Measurements from ENCODE around the gene EPB41L3. TPM values are rescaled to one million over a fixed set of nuclear protein-coding genes. Genes with fewer than 3 reads are reported as not detected.

EPB41L3 gene
- total RNA-seq, result 10 to 100 TPM; 79.7 to 98.7 TPM
- polyA plus RNA-seq (ENCODE audit: insufficient read length in 6 of 6), result 10 to 100 TPM; 30.0 to 45.8 (median 41.3) TPM
- long read RNA-seq, donor 1, result 0 reads
- long read RNA-seq, donor 2, partial matches to known transcripts, result 40 of 41 reads
- long read RNA-seq, donor 2, other reads (novel, unspliced or antisense), result 0 of 41 reads
- long read RNA-seq, donor 3, partial matches to known transcripts, result 0 of 4 reads
- long read RNA-seq, donor 3, other reads (novel, unspliced or antisense), result 0 of 4 reads
- long read RNA-seq, donor 4, partial matches to known transcripts, result 1 of 3 reads
- long read RNA-seq, donor 4, other reads (novel, unspliced or antisense), result 2 of 3 reads
- long read RNA-seq, donor 5, result 0 reads
- long read RNA-seq, donor 6, partial matches to known transcripts, result 0 of 1 reads
- long read RNA-seq, donor 6, other reads (novel, unspliced or antisense), result 0 of 1 reads
- long read RNA-seq, donor 7, result 0 reads
- long read RNA-seq, donor 8, partial matches to known transcripts, result 8 of 8 reads
- long read RNA-seq, donor 8, other reads (novel, unspliced or antisense), result 0 of 8 reads
- long read RNA-seq, donor 9, result 0 reads
- long read RNA-seq, donor 10, partial matches to known transcripts, result 4 of 5 reads
- long read RNA-seq, donor 10, other reads (novel, unspliced or antisense), result 1 of 5 reads
- long read RNA-seq, donor 11, result 0 reads
- long read RNA-seq, donor 12, result 0 reads

DNA sequence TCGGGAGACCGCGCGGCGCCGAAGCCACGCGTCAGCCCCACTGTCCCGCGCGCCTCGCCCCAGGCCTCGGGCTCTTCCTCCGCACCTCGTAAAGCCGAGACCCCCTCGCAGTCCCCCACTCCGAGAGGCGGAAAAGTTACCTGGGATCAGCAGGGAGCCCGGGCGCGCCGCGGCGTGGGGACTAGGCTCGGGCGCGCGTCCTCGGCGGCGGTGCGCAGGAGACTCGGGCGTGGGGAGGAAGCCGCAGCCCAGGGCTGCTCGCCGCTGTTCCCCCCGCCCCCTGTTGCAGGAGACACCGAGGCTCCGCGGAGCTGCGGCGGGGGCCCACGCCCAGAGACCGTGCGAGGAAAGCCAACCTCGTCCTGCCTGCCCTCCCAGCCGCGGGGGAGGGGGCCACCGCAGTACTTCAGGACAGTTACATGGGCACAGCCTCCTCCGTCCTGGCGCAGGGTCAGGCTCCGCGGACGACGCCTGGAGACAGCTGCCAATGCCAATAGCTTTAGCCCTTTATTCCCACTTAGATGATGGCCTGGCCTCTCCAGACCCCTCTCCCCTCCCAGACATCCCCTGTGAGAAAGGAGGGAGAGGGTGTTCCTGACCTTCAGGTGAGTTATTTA is at the start of gene EPB41L3:
EPB41L3 (minus strand) TSS at position 225 of the 617 bp plus-strand sequence. CDS start 54,814 bp downstream, outside the sequence.
- TF ChIP-seq, protein P1, sequence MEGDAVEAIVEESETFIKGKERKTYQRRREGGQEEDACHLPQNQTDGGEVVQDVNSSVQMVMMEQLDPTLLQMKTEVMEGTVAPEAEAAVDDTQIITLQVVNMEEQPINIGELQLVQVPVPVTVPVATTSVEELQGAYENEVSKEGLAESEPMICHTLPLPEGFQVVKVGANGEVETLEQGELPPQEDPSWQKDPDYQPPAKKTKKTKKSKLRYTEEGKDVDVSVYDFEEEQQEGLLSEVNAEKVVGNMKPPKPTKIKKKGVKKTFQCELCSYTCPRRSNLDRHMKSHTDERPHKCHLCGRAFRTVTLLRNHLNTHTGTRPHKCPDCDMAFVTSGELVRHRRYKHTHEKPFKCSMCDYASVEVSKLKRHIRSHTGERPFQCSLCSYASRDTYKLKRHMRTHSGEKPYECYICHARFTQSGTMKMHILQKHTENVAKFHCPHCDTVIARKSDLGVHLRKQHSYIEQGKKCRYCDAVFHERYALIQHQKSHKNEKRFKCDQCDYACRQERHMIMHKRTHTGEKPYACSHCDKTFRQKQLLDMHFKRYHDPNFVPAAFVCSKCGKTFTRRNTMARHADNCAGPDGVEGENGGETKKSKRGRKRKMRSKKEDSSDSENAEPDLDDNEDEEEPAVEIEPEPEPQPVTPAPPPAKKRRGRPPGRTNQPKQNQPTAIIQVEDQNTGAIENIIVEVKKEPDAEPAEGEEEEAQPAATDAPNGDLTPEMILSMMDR (IDR thresholded peaks at IDR 0.05), result no peak
- intact Hi-C loops (cut with DNase I), result no loop called here
- H3K9me3 ChIP-seq, result no peaks in the 10 kb centered on the region
- peaks cover 0 to 27% of the 10 kb centered on the region in 2 donors for H3K4me1 ChIP-seq
- peaks cover 0 to 39% of the 10 kb centered on the region in 2 donors for H3K27me3 ChIP-seq
- DNase-seq (peak; percentile 45 to 84 (median 50)), ATAC-seq (peak; percentile 76)
- H3K36me3 ChIP-seq, result no peaks in the 10 kb centered on the region
- peak within 1 kb of the TSS; percentile 69 for H3K27ac ChIP-seq
- peak within 1 kb of the TSS; percentile 36 to 54 for H3K4me3 ChIP-seq

DNA sequence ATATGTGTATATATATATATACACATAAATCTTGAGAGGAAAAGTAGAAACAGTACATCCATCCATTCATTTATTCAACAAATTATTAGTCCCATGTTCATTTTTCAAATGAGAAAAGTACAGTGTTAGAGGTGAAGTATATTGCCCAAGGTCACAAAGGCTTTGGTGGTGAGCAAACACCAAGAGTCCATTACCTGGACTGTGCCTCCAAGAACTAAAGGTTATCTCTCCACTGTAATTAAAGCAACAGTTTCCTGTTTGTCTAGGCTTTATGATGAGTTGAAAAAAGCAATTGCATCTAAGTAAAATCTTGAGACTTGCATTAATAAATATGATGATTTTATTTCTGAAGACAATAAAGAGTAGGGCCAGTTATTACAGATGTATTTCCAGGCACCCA is 44.7 kb upstream of the EPB41L3 start:
- TF ChIP-seq, protein P1 (IDR thresholded peaks at IDR 0.05), result no peak
- H3K9me3 ChIP-seq, result peaks cover 0 to 13% of the 10 kb centered on the region in 2 donors
- H3K4me3 ChIP-seq, result no peak overlapping the region
- H3K27me3 ChIP-seq, result no peaks in the 10 kb centered on the region
- ATAC-seq, result no peak
- no peaks in the 10 kb centered on the region for H3K36me3 ChIP-seq
- no peaks in the 10 kb centered on the region for H3K4me1 ChIP-seq
- no peak for DNase-seq
- H3K27ac ChIP-seq, result no peak overlapping the region
- intact Hi-C loops (cut with DNase I), result no loop called here

DNA sequence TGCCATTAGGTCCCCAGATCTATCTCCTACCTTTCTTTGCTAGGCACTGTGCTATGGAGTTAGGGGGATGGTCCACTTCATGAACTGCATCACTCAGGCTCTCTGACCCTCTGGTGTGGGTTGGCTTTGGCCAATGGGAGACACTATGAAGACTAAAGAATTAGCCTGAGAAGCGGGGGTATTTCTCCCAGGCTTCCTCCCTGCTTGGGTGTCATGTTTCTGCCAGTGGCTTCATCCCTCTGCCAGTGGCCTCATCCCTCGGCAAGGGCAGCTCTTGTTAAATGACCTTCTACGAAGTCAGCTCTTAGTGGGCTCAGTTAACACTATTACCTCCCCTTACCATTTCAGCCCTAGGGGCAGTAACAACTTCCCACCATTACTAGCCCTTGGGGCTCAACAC is 41.9 kb upstream of the EPB41L3 start:
- no peak for ATAC-seq
- H3K9me3 ChIP-seq, result no peaks in the 10 kb centered on the region

DNA sequence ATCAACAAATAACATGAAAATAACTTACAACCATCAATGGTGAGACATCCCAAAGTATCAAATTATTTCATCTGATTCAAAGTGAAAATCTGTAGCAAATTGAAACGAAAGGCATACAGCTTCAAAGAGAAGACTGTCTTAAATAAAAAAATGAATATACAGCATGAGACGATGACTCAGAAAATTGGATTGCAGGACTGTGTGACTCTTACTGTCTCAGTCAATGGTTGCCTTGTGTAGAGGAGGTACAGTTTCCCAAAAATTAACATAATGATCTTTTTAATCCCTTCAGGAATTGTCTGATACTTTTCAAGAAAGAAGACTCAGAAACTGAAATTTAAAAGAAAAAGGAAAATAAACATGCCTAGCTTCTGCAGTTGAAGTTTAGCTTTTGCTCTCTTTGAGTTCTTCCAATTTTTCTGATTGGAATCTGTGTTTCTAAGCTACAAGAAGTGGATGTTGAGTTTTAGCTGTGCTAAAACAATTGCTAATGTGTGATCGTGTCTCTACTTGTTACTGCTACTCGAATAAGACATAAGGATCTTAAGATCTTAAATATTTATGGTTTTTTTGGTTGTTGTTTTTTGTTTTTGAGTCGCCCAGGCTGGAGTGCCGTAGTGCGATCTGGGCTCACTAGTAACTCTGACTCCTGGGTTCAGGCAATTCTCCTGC is 41.1 kb upstream of the EPB41L3 start:
- DNase-seq (no peak), ATAC-seq (peak; percentile 29)
- H3K4me3 ChIP-seq, result no peak overlapping the region
- intact Hi-C loops (cut with DNase I), result no loop called here
- H3K9me3 ChIP-seq, result no peaks in the 10 kb centered on the region
- H3K36me3 ChIP-seq, result no peaks in the 10 kb centered on the region
- TF ChIP-seq, protein P1 (IDR thresholded peaks at IDR 0.05), result no peak
- no peak overlapping the region for H3K27ac ChIP-seq
- no peaks in the 10 kb centered on the region for H3K27me3 ChIP-seq
- H3K4me1 ChIP-seq, result no peaks in the 10 kb centered on the region

More for the DNA sequence above, 41.9 kb upstream of the EPB41L3 start:
- no peaks in the 10 kb centered on the region for H3K27me3 ChIP-seq
- TF ChIP-seq, protein P1 (IDR thresholded peaks at IDR 0.05), result no peak
- no peaks in the 10 kb centered on the region for H3K4me1 ChIP-seq
- no peak overlapping the region for H3K4me3 ChIP-seq
- H3K36me3 ChIP-seq, result no peaks in the 10 kb centered on the region
- no peak overlapping the region for H3K27ac ChIP-seq
- DNase-seq, result no peak
- intact Hi-C loops (cut with DNase I), result no loop called here

Measured in left lung (tissue), 14 donors.